Endodermal cell (in vitro differentiated cells): ENCODE data around the gene BEAN1. TPM values are rescaled to one million over a fixed set of nuclear protein-coding genes. Genes with fewer than 3 reads are reported as not detected.

Experiments used
- DNase-seq: peaks from one replicate; pipeline ENCODE4 v3.0.0-alpha.2; 2017
- H3K27ac ChIP-seq: 2 replicates; pipeline ENCODE4 v1.5.1; 2013; ENCODE audit warnings: mild to moderate bottlenecking, low read depth, low read length, moderate library complexity
- H3K27me3 ChIP-seq: 2 replicates; pipeline ENCODE4 v1.6.1; 2013; ENCODE audit warnings: mild to moderate bottlenecking, low read length, moderate library complexity; ENCODE audit not compliant: insufficient read depth, control insufficient read depth, poor library complexity, severe bottlenecking
- H3K36me3 ChIP-seq: 2 replicates; pipeline ENCODE4 v1.7.0; 2013; ENCODE audit warnings: mild to moderate bottlenecking, low read length, moderate library complexity; ENCODE audit not compliant: control insufficient read depth, insufficient read depth
- H3K4me1 ChIP-seq: one replicate; pipeline ENCODE4 v1.7.0; 2013; ENCODE audit warnings: low read length; ENCODE audit not compliant: control insufficient read depth, insufficient read depth
- H3K4me3 ChIP-seq: 2 replicates; pipeline ENCODE4 v1.5.1; 2013; ENCODE audit warnings: mild to moderate bottlenecking, low read length, moderate library complexity
- H3K9ac ChIP-seq: 2 replicates; pipeline ENCODE4 v1.6.1; 2013; ENCODE audit warnings: mild to moderate bottlenecking, low read length, moderate library complexity; ENCODE audit not compliant: poor library complexity, severe bottlenecking; ENCODE audit errors: extremely low read depth
- H3K9me3 ChIP-seq: 2 replicates; pipeline ENCODE4 v1.6.1; 2013; ENCODE audit warnings: mild to moderate bottlenecking, low read length, moderate library complexity; ENCODE audit not compliant: control insufficient read depth
- H3K27ac Mint-ChIP-seq: 2 replicates; pipeline ENCODE4 v1.8.0; 2020; ENCODE audit warnings: mixed read lengths
- H3K27me3 Mint-ChIP-seq: 2 replicates; pipeline ENCODE4 v1.8.0; 2021; ENCODE audit warnings: mild to moderate bottlenecking, mixed read lengths; ENCODE audit not compliant: insufficient read depth
- H3K36me3 Mint-ChIP-seq: 2 replicates; pipeline ENCODE4 v1.8.0; 2020; ENCODE audit warnings: low read depth, mixed read lengths
- H3K4me1 Mint-ChIP-seq: 2 replicates; pipeline ENCODE4 v1.8.0; 2020; ENCODE audit warnings: mixed read lengths
- H3K4me3 Mint-ChIP-seq: 2 replicates; pipeline ENCODE4 v1.8.0; 2020; ENCODE audit warnings: mild to moderate bottlenecking, moderate library complexity, mixed read lengths
- H3K9me3 Mint-ChIP-seq: 2 replicates; pipeline ENCODE4 v1.8.0; 2020; ENCODE audit warnings: mild to moderate bottlenecking, mixed read lengths
- CTCF ChIP-seq: fragments of 200-600 bp; sonication (generic); conservative IDR thresholded peaks from 2 replicates; pipeline ENCODE4 v1.5.0; 2021; ENCODE audit warnings: antibody characterized with exemption, mild to moderate bottlenecking
- WGBS, 2 experiments: methylation state at CpG; one replicate each; pipeline versions ENCODE4 v1.1.5 to v1.1.7; 2013; ENCODE audit warnings: missing lambda C conversion rate in 2 of 2, mixed read lengths in 1 of 2; ENCODE audit not compliant: insufficient coverage in 1 of 2, insufficient read length in 1 of 2; 5-methylcytosine and 5-hydroxymethylcytosine counted together
- total RNA-seq, 2 donors: library from RNA; stranded (reverse); fragmentation: NEBNext Ultra II Directional in 1 of 2; extraction: Animal tissue kit (Norgen Biotek cat#: 25700) in 1 of 2; gene quantifications; 2 replicates in 1 of 2; 3 replicates in 1 of 2; pipeline ENCODE4 v1.2.1, GENCODE V29; 2021

Gene BEAN1
- total RNA-seq, 2 donors from 2014 or later: 0.18 TPM; not detected in 1

GRCh38 chr16:66382171-66382965 lies 44.7 kb upstream of the BEAN1 start:
- Mint-ChIP-seq H3K9me3 (no peaks in the 10 kb centered on the region), H3K27ac (peak overlapping the region; percentile 96), H3K4me3 (no peak overlapping the region), H3K36me3 (no peaks in the 10 kb centered on the region), H3K27me3 (no peaks in the 10 kb centered on the region), H3K4me1 (peaks cover 14% of the 10 kb centered on the region)
- WGBS, 2 experiments: 80 to 86% methylated on average over 8 to 13 of the region's 13 CpGs
- Histone ChIP-seq H3K9ac (no peak overlapping the region), H3K27me3 (no peaks in the 10 kb centered on the region), H3K36me3 (no peaks in the 10 kb centered on the region), H3K9me3 (no peaks in the 10 kb centered on the region), H3K4me3 (no peak overlapping the region), H3K27ac (no peak overlapping the region), H3K4me1 (no peaks in the 10 kb centered on the region)
- peak; percentile 56 for TF ChIP-seq CTCF
- DNase-seq: peak; percentile 78

GRCh38 chr16:66382966-66383299 lies 44.2 kb upstream of the BEAN1 start:
- DNase-seq: no peak
- H3K27me3 Mint-ChIP-seq: no peaks in the 10 kb centered on the region
- H3K4me3 ChIP-seq: no peak overlapping the region
- no peaks in the 10 kb centered on the region for H3K27me3 ChIP-seq
- H3K9me3 ChIP-seq: no peaks in the 10 kb centered on the region
- 72 to 80% methylated on average over 3 of the region's 3 CpGs for WGBS, 2 experiments
- H3K27ac Mint-ChIP-seq: peak overlapping the region; percentile 96
- H3K36me3 Mint-ChIP-seq: no peaks in the 10 kb centered on the region
- no peak overlapping the region for H3K27ac ChIP-seq
- H3K9me3 Mint-ChIP-seq: no peaks in the 10 kb centered on the region
- H3K9ac ChIP-seq: no peak overlapping the region
- peaks cover 14% of the 10 kb centered on the region for H3K4me1 Mint-ChIP-seq
- no peak for TF ChIP-seq CTCF
- no peaks in the 10 kb centered on the region for H3K4me1 ChIP-seq
- no peaks in the 10 kb centered on the region for H3K36me3 ChIP-seq
- no peak overlapping the region for H3K4me3 Mint-ChIP-seq

GRCh38 chr16:66383551-66383950 lies 43.5 kb upstream of the BEAN1 start:
- no peak for TF ChIP-seq CTCF
- H3K27ac Mint-ChIP-seq: peak overlapping the region; percentile 96
- no peak overlapping the region for H3K4me3 ChIP-seq
- no peaks in the 10 kb centered on the region for H3K9me3 Mint-ChIP-seq
- no peaks in the 10 kb centered on the region for H3K9me3 ChIP-seq
- H3K36me3 Mint-ChIP-seq: no peaks in the 10 kb centered on the region
- H3K9ac ChIP-seq: no peak overlapping the region
- WGBS, 2 experiments: 92 to 100% methylated on average over 3 to 4 of the region's 4 CpGs
- no peaks in the 10 kb centered on the region for H3K36me3 ChIP-seq
- no peak overlapping the region for H3K27ac ChIP-seq
- H3K4me3 Mint-ChIP-seq: no peak overlapping the region
- H3K4me1 ChIP-seq: no peaks in the 10 kb centered on the region
- H3K27me3 ChIP-seq: no peaks in the 10 kb centered on the region
- H3K4me1 Mint-ChIP-seq: peaks cover 14% of the 10 kb centered on the region
- no peaks in the 10 kb centered on the region for H3K27me3 Mint-ChIP-seq
- no peak for DNase-seq
